ENCODE results near the gene GATAD2A.

GRCh38 chr19:19520989-19521388, 115.5 kb downstream of the GATAD2A start:
- TF ChIP-seq CTCF (conservative IDR thresholded peaks at IDR 0.05 in 1 of 2, IDR thresholded peaks at IDR 0.05 in 1 of 2; ENCODE audit: extremely low read depth in 1 of 2, insufficient read depth in 1 of 2, low read depth in 1 of 2, low read length in 2 of 2) (no peak), EZH2 (IDR thresholded peaks at IDR 0.05; ENCODE audit: borderline replicate concordance, low read length) (no peak)

Measured in mammary epithelial cell (primary cell).